IPS DF 19.7 (cell line): ENCODE measurements around the gene LYST.
"Not testable (repeated sequence)": the region's sequence is repeated elsewhere in the genome, so short reads cannot be mapped to it uniquely, and the experiment has no call there.

Source experiments
- DNase-seq: peaks from one replicate; pipeline ENCODE4 v3.0.0-alpha.2; 2013; ENCODE audit warnings: low read depth, low spot score

Gene LYST

GRCh38 chr1:235822685-235823084, 44.0 kb downstream of the LYST start:
- no peak for DNase-seq

GRCh38 chr1:235821361-235821981, 45.2 kb downstream of the LYST start:
- DNase-seq: no peak

- no peak for DNase-seq
Measured at GRCh38 chr1:235820061-235820460, 46.6 kb downstream of the LYST start.

GRCh38 chr1:235818632-235819136, 48.0 kb downstream of the LYST start:
- DNase-seq: no peak

GRCh38 chr1:235817101-235817728, 49.5 kb downstream of the LYST start:
- no peak for DNase-seq

- no peak for DNase-seq
Measured at GRCh38 chr1:235809688-235810397, 56.9 kb downstream of the LYST start.

- DNase-seq: no peak
Measured at GRCh38 chr1:235808223-235808622, 58.5 kb downstream of the LYST start.

- DNase-seq: no peak
Measured at GRCh38 chr1:235806123-235806522, 60.6 kb downstream of the LYST start.

- DNase-seq: no peak
Measured at GRCh38 chr1:235802573-235803346, 63.9 kb downstream of the LYST start.

- no peak for DNase-seq
Measured at GRCh38 chr1:235799264-235799663, 67.4 kb downstream of the LYST start.

GRCh38 chr1:235791532-235792060, 75.1 kb downstream of the LYST start:
- DNase-seq: no peak

- no peak for DNase-seq
Measured at GRCh38 chr1:235790123-235790522, 76.6 kb downstream of the LYST start.

GRCh38 chr1:235786227-235786898, 80.3 kb downstream of the LYST start:
- DNase-seq: not testable (repeated sequence)

- DNase-seq: no peak
Measured at GRCh38 chr1:235784950-235785349, 81.8 kb downstream of the LYST start.

GRCh38 chr1:235783148-235783776, 83.4 kb downstream of the LYST start:
- DNase-seq: no peak

GRCh38 chr1:235782601-235783000, 84.1 kb downstream of the LYST start:
- no peak for DNase-seq

GRCh38 chr1:235781807-235782206, 84.9 kb downstream of the LYST start:
- DNase-seq: no peak

- DNase-seq: no peak
Measured at GRCh38 chr1:235779770-235780169, 86.9 kb downstream of the LYST start.

GRCh38 chr1:235776396-235776795, 90.3 kb downstream of the LYST start:
- DNase-seq: no peak

GRCh38 chr1:235775246-235775860, 91.4 kb downstream of the LYST start:
- DNase-seq: no peak
